CD4-positive, alpha-beta memory T cell (primary cell): ENCODE data around the gene DENND5B. TPM values are rescaled to one million over a fixed set of nuclear protein-coding genes. Genes with fewer than 3 reads are reported as not detected.

Experiments used
- CTCF ChIA-PET: fragments of 350-600 bp; sonication (Branson Sonifier 250); formaldehyde crosslinking; loops from one replicate; lab custom pipeline; 2021; ENCODE audit warnings: inconsistent platforms; ENCODE audit not compliant: partially characterized antibody; lab: Charles Lee
- POLR2A ChIA-PET: fragments of 350-600 bp; sonication (Branson Sonifier 250); formaldehyde crosslinking; loops from one replicate; lab custom pipeline; 2021; ENCODE audit not compliant: partially characterized antibody; lab: Charles Lee
- DNase-seq, 5 donors: peaks; one replicate each; pipeline versions ENCODE4 v3.0.0 to v3.0.0-alpha.2; 2020 to 2022; ENCODE audit warnings: mixed read lengths in 1 of 5
- H3K27ac ChIP-seq: one replicate; pipeline ENCODE4 v1.7.0; 2013; ENCODE audit warnings: low read depth, low read length
- H3K27me3 ChIP-seq: 2 replicates; pipeline ENCODE4 v1.7.0; 2013; ENCODE audit warnings: mild to moderate bottlenecking, low read length, moderate library complexity; ENCODE audit not compliant: insufficient read depth
- H3K36me3 ChIP-seq: 2 replicates; pipeline ENCODE4 v1.7.0; 2013; ENCODE audit warnings: mild to moderate bottlenecking, low read length, moderate library complexity; ENCODE audit not compliant: insufficient read depth
- H3K4me1 ChIP-seq: 2 replicates; pipeline ENCODE4 v1.7.0; 2013; ENCODE audit warnings: mild to moderate bottlenecking, low read length, moderate library complexity; ENCODE audit not compliant: insufficient read depth
- H3K4me3 ChIP-seq, 2 donors: one replicate each; pipeline ENCODE4 v1.7.0; 2013; ENCODE audit warnings: low read length in 2 of 2, mild to moderate bottlenecking in 1 of 2
- H3K9me3 ChIP-seq, 2 donors: one replicate each; pipeline ENCODE4 v1.7.0; 2013; ENCODE audit warnings: low read length in 2 of 2, control low read depth in 1 of 2; ENCODE audit not compliant: control insufficient read depth in 1 of 2
- H3K27ac Mint-ChIP-seq, 7 donors: one replicate each; pipeline ENCODE4 v1.8.0; 2020 to 2021; ENCODE audit warnings: mixed read lengths in 7 of 7, mild to moderate bottlenecking in 6 of 7, inconsistent platforms in 3 of 7, moderate library complexity in 3 of 7
- H3K27me3 Mint-ChIP-seq, 2 donors: one replicate each; pipeline ENCODE4 v1.8.0; 2020 to 2021; ENCODE audit warnings: mixed read lengths in 2 of 2
- H3K36me3 Mint-ChIP-seq, 2 donors: one replicate each; pipeline ENCODE4 v1.8.0; 2020 to 2021; ENCODE audit warnings: mixed read lengths in 2 of 2, inconsistent platforms in 1 of 2, mild to moderate bottlenecking in 1 of 2
- H3K4me1 Mint-ChIP-seq, 4 donors: one replicate each; pipeline ENCODE4 v1.8.0; 2020 to 2021; ENCODE audit warnings: mixed read lengths in 4 of 4, mild to moderate bottlenecking in 1 of 4
- H3K4me3 Mint-ChIP-seq, 8 donors: one replicate each; pipeline ENCODE4 v1.8.0; 2020 to 2021; ENCODE audit warnings: mixed read lengths in 8 of 8, mild to moderate bottlenecking in 7 of 8, moderate library complexity in 6 of 8, inconsistent platforms in 3 of 8
- H3K9me3 Mint-ChIP-seq, 8 donors: one replicate each; pipeline ENCODE4 v1.8.0; 2020 to 2021; ENCODE audit warnings: mixed read lengths in 8 of 8, mild to moderate bottlenecking in 5 of 8, inconsistent platforms in 3 of 8, moderate library complexity in 1 of 8
- intact Hi-C: fragments of 100-400 bp; cut with micrococcal nuclease; formaldehyde crosslinking; loops from one replicate; pipeline ENCODE4 v1.15.1; 2023
- polyA plus RNA-seq, 2 donors: library from polyadenylated mRNA; unstranded; fragments of 300-500 nt; fragmentation: Illumina TruSeq; gene quantifications; one replicate each; pipeline ENCODE4 v1.2.3, GENCODE V29; 2021
- total RNA-seq, 2 experiments: library from RNA; stranded (reverse); gene quantifications; one replicate each; pipeline ENCODE4 v1.2.3, GENCODE V29; 2021

The DENND5B gene
- total and polyA plus RNA-seq, 4 experiments from 2014 or later = 0.60 TPM; not detected in 3

- CTCF ChIA-PET = no interaction called here
- no peak for DNase-seq
- no peaks in the 10 kb centered on the region for H3K4me1 Mint-ChIP-seq
- H3K27me3 ChIP-seq = no peaks in the 10 kb centered on the region
- H3K27me3 Mint-ChIP-seq = peaks cover 0 to 5% of the 10 kb centered on the region in 2 donors
- no peaks in the 10 kb centered on the region for H3K4me1 ChIP-seq
- intact Hi-C loops = no loop called here
- no peak overlapping the region for H3K27ac Mint-ChIP-seq
- no peak overlapping the region for H3K27ac ChIP-seq
- H3K36me3 ChIP-seq = no peaks in the 10 kb centered on the region
- H3K9me3 ChIP-seq = no peaks in the 10 kb centered on the region
- no peaks in the 10 kb centered on the region for H3K36me3 Mint-ChIP-seq
- no peak overlapping the region for H3K4me3 Mint-ChIP-seq
- POLR2A ChIA-PET = no interaction called here
- no peaks in the 10 kb centered on the region for H3K9me3 Mint-ChIP-seq
- H3K4me3 ChIP-seq = no peak overlapping the region
Observed at GRCh38 chr12:31444736-31445135, 146.2 kb downstream of the DENND5B start.

GRCh38 chr12:31440586-31440985 is 150.3 kb downstream of the DENND5B start:
- Mint-ChIP-seq H3K27ac (no peak overlapping the region), H3K36me3 (no peaks in the 10 kb centered on the region), H3K27me3 (peaks cover 4 to 9% of the 10 kb centered on the region in 2 donors), H3K4me1 (no peaks in the 10 kb centered on the region), H3K4me3 (no peak overlapping the region), H3K9me3 (no peaks in the 10 kb centered on the region)
- intact Hi-C loops = no loop called here
- Histone ChIP-seq H3K27me3 (no peaks in the 10 kb centered on the region), H3K9me3 (no peaks in the 10 kb centered on the region), H3K27ac (no peak overlapping the region), H3K4me3 (no peak overlapping the region), H3K4me1 (no peaks in the 10 kb centered on the region), H3K36me3 (no peaks in the 10 kb centered on the region)
- CTCF ChIA-PET = no interaction called here
- POLR2A ChIA-PET = no interaction called here
- DNase-seq = no peak

DNA sequence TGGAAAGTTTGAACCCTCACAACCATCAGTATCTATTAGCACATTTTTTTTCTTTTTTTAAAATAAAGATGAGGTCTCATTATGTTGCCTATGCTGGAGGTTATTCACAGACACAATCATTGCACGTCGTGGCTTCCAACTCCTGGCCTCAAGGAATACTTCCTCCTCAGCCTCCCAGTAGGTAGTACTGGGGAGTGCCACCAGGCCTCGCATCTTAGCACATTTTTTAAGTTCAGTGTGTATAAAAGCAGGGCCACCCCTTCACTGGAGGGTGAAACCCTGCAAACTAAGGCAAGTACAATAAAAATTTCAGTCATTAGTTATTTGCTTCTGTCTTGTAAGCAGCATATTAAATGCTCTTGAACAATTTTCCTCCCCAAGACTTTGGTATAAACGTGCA is 150.8 kb downstream of the DENND5B start:
- Histone ChIP-seq H3K9me3 (no peaks in the 10 kb centered on the region), H3K27me3 (no peaks in the 10 kb centered on the region), H3K27ac (no peak overlapping the region), H3K4me3 (no peak overlapping the region), H3K36me3 (no peaks in the 10 kb centered on the region), H3K4me1 (no peaks in the 10 kb centered on the region)
- no peaks in the 10 kb centered on the region for H3K4me1 Mint-ChIP-seq
- no peaks in the 10 kb centered on the region for H3K9me3 Mint-ChIP-seq
- intact Hi-C loops = no loop called here
- H3K36me3 Mint-ChIP-seq = no peaks in the 10 kb centered on the region
- DNase-seq = no peak
- H3K27me3 Mint-ChIP-seq = peaks cover 4 to 11% of the 10 kb centered on the region in 2 donors
- no peak overlapping the region for H3K4me3 Mint-ChIP-seq
- POLR2A ChIA-PET = no interaction called here
- CTCF ChIA-PET = no interaction called here
- H3K27ac Mint-ChIP-seq = no peak overlapping the region

- H3K4me3 Mint-ChIP-seq = no peak overlapping the region
- Histone ChIP-seq H3K4me1 (no peaks in the 10 kb centered on the region), H3K27ac (no peak overlapping the region), H3K27me3 (no peaks in the 10 kb centered on the region), H3K9me3 (no peaks in the 10 kb centered on the region), H3K4me3 (no peak overlapping the region), H3K36me3 (no peaks in the 10 kb centered on the region)
- no peaks in the 10 kb centered on the region for H3K9me3 Mint-ChIP-seq
- no peak for DNase-seq
- no peaks in the 10 kb centered on the region for H3K36me3 Mint-ChIP-seq
- peaks cover 6 to 7% of the 10 kb centered on the region in 2 donors for H3K27me3 Mint-ChIP-seq
- H3K4me1 Mint-ChIP-seq = no peaks in the 10 kb centered on the region
- H3K27ac Mint-ChIP-seq = no peak overlapping the region
- ChIA-PET CTCF (no interaction called here), POLR2A (no interaction called here)
- intact Hi-C loops = no loop called here
Observed at GRCh38 chr12:31431721-31432240, 159.2 kb downstream of the DENND5B start.

- H3K27me3 Mint-ChIP-seq = peaks cover 7 to 10% of the 10 kb centered on the region in 2 donors
- no peaks in the 10 kb centered on the region for H3K9me3 ChIP-seq
- H3K4me3 ChIP-seq = no peak overlapping the region
- no peaks in the 10 kb centered on the region for H3K4me1 Mint-ChIP-seq
- intact Hi-C loops = no loop called here
- CTCF ChIA-PET = no interaction called here
- H3K9me3 Mint-ChIP-seq = no peaks in the 10 kb centered on the region
- no peak overlapping the region for H3K27ac Mint-ChIP-seq
- POLR2A ChIA-PET = no interaction called here
- H3K4me1 ChIP-seq = no peaks in the 10 kb centered on the region
- no peak overlapping the region for H3K27ac ChIP-seq
- no peaks in the 10 kb centered on the region for H3K36me3 ChIP-seq
- no peaks in the 10 kb centered on the region for H3K27me3 ChIP-seq
- DNase-seq = no peak
- H3K36me3 Mint-ChIP-seq = no peaks in the 10 kb centered on the region
- H3K4me3 Mint-ChIP-seq = no peak overlapping the region
Observed at GRCh38 chr12:31423405-31423804, 167.5 kb downstream of the DENND5B start.

- CTCF ChIA-PET = no interaction called here
Observed at GRCh38 chr12:31412292-31412801, 178.6 kb downstream of the DENND5B start.

DNA sequence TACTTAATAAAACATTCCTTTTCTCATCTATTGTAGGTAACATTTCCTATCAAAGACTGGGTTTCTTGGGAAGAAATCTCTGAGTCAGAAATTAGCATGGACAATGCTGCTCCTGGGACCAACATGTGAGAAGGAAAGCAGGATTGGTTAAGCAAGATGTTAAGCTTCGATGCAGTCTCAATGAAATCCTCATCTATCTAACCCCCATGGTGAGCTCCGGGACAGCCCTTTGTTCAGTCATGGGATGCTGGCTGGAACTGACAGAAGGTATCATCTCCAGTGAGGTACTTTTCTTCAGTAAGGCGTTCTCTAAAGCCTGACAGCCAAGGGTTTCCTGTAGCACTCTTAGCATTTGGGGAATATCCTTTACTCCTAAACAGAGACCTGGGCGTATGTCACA is 182.2 kb downstream of the DENND5B start:
- intact Hi-C loops = no loop called here
- Histone ChIP-seq H3K9me3 (no peaks in the 10 kb centered on the region), H3K27me3 (no peaks in the 10 kb centered on the region), H3K4me1 (no peaks in the 10 kb centered on the region), H3K27ac (no peak overlapping the region), H3K4me3 (no peak overlapping the region), H3K36me3 (no peaks in the 10 kb centered on the region)
- POLR2A ChIA-PET = no interaction called here
- no peaks in the 10 kb centered on the region for H3K4me1 Mint-ChIP-seq
- peaks cover 2 to 12% of the 10 kb centered on the region in 2 donors for H3K27me3 Mint-ChIP-seq
- DNase-seq = no peak
- H3K27ac Mint-ChIP-seq = no peak overlapping the region
- CTCF ChIA-PET = no interaction called here
- H3K36me3 Mint-ChIP-seq = no peaks in the 10 kb centered on the region
- H3K9me3 Mint-ChIP-seq = no peaks in the 10 kb centered on the region
- H3K4me3 Mint-ChIP-seq = no peak overlapping the region

More at GRCh38 chr12:31412292-31412801, 178.6 kb downstream of the DENND5B start:
- H3K9me3 ChIP-seq = no peaks in the 10 kb centered on the region
- no peak for DNase-seq
- Mint-ChIP-seq H3K9me3 (no peaks in the 10 kb centered on the region), H3K27me3 (peaks cover 5 to 12% of the 10 kb centered on the region in 2 donors), H3K4me3 (no peak overlapping the region), H3K4me1 (no peaks in the 10 kb centered on the region), H3K36me3 (no peaks in the 10 kb centered on the region), H3K27ac (no peak overlapping the region)
- intact Hi-C loops = no loop called here
- H3K4me3 ChIP-seq = no peak overlapping the region
- no peaks in the 10 kb centered on the region for H3K36me3 ChIP-seq
- no peak overlapping the region for H3K27ac ChIP-seq
- no peaks in the 10 kb centered on the region for H3K4me1 ChIP-seq
- H3K27me3 ChIP-seq = no peaks in the 10 kb centered on the region
- POLR2A ChIA-PET = no interaction called here
